ENCODE results near the gene DNAJC18. TPM values are rescaled to one million over a fixed set of nuclear protein-coding genes. Genes with fewer than 3 reads are reported as not detected.

Gene DNAJC18
- total RNA-seq, 2 donors from 2014 or later, result 7.3 to 11.5 TPM

DNA sequence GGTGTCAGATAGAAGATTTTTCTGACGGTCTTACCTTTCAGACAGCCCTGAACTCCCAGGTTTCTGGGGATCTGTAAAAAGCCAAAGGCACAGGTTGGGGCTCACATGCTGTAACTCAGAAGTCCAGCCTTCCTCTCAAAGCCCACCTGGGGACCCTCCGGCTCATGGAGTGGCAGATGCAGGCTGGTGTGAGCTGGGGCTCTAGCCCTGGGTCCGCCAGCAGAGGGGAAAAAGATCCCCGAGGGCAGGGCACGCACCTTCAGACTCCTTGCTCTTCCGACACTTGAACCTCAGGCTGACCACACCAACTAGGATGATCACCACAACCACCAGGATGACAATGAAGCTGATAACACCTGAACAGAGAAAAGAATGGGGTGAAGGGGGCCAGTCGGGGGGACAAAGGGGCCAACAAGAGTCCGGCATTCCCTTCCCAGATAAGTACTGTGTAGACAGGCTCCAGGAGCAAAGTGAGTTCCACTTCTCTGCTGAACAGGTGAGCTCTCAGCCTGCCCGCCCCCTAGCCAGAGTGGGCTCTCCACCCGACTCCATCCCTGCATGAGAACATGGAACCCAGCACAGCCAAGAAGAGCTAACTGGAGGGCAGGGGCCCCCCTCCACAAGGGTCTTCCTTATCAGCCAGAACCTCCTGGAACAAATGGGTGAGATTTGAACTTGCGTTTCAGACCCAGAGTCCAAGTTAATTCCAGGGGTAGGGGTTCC is 15.4 kb upstream of the DNAJC18 start:
- intact Hi-C loops (cut with DNase I), result no loop called here

DNA sequence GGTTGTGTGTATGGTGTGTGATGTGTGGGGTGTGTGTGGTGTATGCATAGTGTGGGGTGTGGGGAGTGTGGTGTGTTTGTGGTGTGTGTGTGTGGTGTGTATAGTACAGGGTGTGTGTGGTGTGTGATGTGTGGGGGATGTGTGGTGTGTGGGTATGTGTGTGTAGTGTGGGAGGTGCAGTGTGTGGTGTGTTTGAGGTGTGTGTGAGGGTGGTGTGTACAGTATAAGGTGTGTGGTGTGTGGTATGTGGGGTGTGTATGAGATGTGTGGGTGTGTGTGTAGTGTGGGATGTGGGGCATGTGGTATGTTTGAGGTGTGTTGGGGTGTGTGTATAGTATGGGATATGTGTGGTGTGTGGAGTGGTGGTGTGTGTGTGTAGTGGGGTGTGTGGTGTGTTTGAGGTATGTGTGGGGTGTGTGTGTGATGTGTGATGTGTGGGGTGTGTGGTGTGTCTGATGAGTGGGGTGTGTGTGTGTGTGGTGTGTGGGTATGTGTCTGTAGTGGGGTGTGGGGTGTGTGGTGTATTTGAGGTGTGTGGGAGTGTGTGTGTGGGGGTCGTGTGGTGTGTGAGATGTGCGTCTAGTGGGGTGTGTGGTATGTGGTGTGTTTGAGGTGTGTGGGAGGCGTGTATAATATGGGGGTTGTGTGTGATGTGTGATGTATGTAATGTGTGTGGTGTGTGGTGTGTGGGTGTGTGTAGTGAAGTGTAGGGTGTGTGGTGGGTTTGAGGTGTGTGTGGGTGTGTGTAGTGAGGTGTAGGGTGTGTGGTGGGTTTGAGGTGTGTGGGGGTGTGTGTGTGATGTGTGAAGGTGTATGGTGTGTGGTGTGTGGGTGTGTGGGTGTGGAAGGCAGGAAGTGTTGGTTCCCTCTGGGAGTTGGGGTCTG is 14.6 kb upstream of the DNAJC18 start:
- Histone ChIP-seq H3K27ac (no peak overlapping the region), H3K4me3 (no peak overlapping the region), H3K4me1 (replicated peaks) (no peaks in the 10 kb centered on the region), H3K27me3 (replicated peaks; ENCODE audit: insufficient read depth) (no peaks in the 10 kb centered on the region), H3K36me3 (no peaks in the 10 kb centered on the region), H3K9me3 (no peaks in the 10 kb centered on the region)
- WGBS, result 89% methylated on average over 3 of the region's 3 CpGs
- TF ChIP-seq POLR2AphosphoS5 (IDR thresholded peaks at IDR 0.05) (no peak), POLR2A (IDR thresholded peaks at IDR 0.05) (no peak)
- TF ChIP-seq, protein P1, sequence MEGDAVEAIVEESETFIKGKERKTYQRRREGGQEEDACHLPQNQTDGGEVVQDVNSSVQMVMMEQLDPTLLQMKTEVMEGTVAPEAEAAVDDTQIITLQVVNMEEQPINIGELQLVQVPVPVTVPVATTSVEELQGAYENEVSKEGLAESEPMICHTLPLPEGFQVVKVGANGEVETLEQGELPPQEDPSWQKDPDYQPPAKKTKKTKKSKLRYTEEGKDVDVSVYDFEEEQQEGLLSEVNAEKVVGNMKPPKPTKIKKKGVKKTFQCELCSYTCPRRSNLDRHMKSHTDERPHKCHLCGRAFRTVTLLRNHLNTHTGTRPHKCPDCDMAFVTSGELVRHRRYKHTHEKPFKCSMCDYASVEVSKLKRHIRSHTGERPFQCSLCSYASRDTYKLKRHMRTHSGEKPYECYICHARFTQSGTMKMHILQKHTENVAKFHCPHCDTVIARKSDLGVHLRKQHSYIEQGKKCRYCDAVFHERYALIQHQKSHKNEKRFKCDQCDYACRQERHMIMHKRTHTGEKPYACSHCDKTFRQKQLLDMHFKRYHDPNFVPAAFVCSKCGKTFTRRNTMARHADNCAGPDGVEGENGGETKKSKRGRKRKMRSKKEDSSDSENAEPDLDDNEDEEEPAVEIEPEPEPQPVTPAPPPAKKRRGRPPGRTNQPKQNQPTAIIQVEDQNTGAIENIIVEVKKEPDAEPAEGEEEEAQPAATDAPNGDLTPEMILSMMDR (IDR thresholded peaks at IDR 0.05), result no peak
- intact Hi-C loops (cut with DNase I), result no loop called here
- no peak for DNase-seq (ENCODE audit: low spot score)

More for the DNA sequence above, 15.4 kb upstream of the DNAJC18 start:
- Histone ChIP-seq H3K9me3 (no peaks in the 10 kb centered on the region), H3K27me3 (replicated peaks; ENCODE audit: insufficient read depth) (no peaks in the 10 kb centered on the region), H3K36me3 (no peaks in the 10 kb centered on the region), H3K27ac (no peak overlapping the region), H3K4me1 (replicated peaks) (no peaks in the 10 kb centered on the region), H3K4me3 (no peak overlapping the region)
- DNase-seq (ENCODE audit: low spot score), result no peak
- 85% methylated on average over 11 of the region's 11 CpGs for WGBS
- no peak for TF ChIP-seq POLR2A (IDR thresholded peaks at IDR 0.05)
- TF ChIP-seq, protein P1 (IDR thresholded peaks at IDR 0.05), result no peak
- no peak for TF ChIP-seq POLR2AphosphoS5 (IDR thresholded peaks at IDR 0.05)

DNA sequence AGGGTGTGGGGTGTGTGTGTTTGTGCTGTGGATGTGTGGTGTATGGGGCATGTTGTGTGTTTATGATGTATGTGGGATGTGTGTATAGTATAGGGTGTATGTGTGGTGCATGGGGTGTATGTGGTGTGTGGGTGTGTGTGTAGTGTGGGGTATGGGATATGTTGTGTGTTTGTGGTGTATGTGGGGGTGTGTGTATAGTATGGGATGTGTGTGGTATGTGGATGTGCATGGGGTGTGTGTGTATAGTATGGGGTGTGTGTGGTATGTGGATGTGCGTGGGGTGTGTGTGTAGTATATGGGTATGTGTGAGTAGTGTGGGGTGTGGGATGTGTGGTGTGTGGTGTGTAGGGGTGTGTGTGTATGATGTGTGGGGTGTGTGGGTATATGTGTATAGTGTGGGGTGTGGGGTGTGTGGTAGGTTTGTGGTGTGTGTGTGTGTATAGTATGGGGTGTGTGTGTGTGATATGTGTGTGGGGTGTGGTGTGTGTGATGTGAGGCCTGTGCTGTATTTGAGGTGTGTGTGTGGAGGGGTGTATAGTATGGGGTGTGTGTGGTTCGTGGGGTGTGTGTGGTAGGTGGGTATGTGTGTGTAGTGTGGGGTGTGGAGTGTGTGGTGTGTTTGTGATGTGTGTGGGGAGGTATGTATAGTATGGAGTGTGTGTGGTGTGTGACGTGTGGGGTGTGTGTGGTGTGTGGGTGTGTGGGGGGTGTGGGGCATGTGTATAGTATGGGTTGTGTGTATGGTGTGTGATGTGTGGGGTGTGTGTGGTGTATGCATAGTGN is 12.7 kb upstream of the DNAJC18 start:
- no peak overlapping the region for H3K27ac ChIP-seq
- DNase-seq (ENCODE audit: low spot score), result no peak
- no peak overlapping the region for H3K4me3 ChIP-seq
- H3K4me1 ChIP-seq (replicated peaks), result no peaks in the 10 kb centered on the region
- no peaks in the 10 kb centered on the region for H3K9me3 ChIP-seq
- no peaks in the 10 kb centered on the region for H3K27me3 ChIP-seq (replicated peaks; ENCODE audit: insufficient read depth)
- TF ChIP-seq POLR2AphosphoS5 (IDR thresholded peaks at IDR 0.05) (no peak), POLR2A (IDR thresholded peaks at IDR 0.05) (no peak)
- TF ChIP-seq, protein P1 (IDR thresholded peaks at IDR 0.05), result no peak
- no peaks in the 10 kb centered on the region for H3K36me3 ChIP-seq
- intact Hi-C loops (cut with DNase I), result no loop called here
- 82% methylated on average over 3 of the region's 3 CpGs for WGBS

DNA sequence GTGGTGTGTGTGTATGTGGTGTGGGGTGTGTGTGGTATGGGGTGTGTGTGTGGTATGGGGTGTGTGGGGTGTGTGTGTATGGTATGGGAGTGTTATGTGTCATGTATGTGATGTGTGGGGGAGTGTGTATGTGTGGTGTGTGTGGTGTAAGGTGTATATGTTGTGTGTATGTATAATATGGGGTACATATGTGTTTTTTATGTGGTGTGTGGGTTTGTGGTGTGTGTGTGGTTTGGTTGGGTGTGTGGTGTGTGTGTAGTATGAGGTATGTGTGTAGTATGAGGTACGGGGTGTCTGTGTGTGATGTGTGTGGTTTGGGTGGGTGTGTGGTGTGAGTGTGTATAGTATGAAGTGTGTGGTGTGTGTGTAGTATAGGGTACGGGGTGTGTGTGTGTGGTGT is 11.9 kb upstream of the DNAJC18 start:
- H3K4me3 ChIP-seq, result no peak overlapping the region
- no peaks in the 10 kb centered on the region for H3K27me3 ChIP-seq (replicated peaks; ENCODE audit: insufficient read depth)
- WGBS, result 96% methylated on average over 2 of the region's 2 CpGs
- no peak for TF ChIP-seq POLR2AphosphoS5 (IDR thresholded peaks at IDR 0.05)
- no peak for TF ChIP-seq POLR2A (IDR thresholded peaks at IDR 0.05)
- TF ChIP-seq, protein P1 (IDR thresholded peaks at IDR 0.05), result no peak
- H3K36me3 ChIP-seq, result no peaks in the 10 kb centered on the region
- no peaks in the 10 kb centered on the region for H3K4me1 ChIP-seq (replicated peaks)
- intact Hi-C loops (cut with DNase I), result no loop called here
- DNase-seq (ENCODE audit: low spot score), result no peak
- no peaks in the 10 kb centered on the region for H3K9me3 ChIP-seq
- H3K27ac ChIP-seq, result no peak overlapping the region
